Panc1 (cell line): ENCODE data around the gene SUPT3H. TPM values are rescaled to one million over a fixed set of nuclear protein-coding genes. Genes with fewer than 3 reads are reported as not detected.

Source experiments
- ATAC-seq: fragments of 200-7000 bp; cut with Tn5 transposase; 2 replicates; pipeline ENCODE4 v1.9.1; 2020; ENCODE audit warnings: mild to moderate bottlenecking, moderate library complexity
- BruUV-seq: library from RNA; stranded (reverse); fragments of 400-500 nt; replicated peaks from 2 replicates; lab custom pipeline; 2021; lab: Mats Ljungman, UMichigan
- CTCF ChIA-PET: fragments of 300-600 bp; sonication (Branson Sonifier 250); formaldehyde crosslinking; loops from one replicate; lab custom pipeline; 2022; ENCODE audit warnings: antibody characterized with exemption; lab: Charles Lee
- POLR2A ChIA-PET: fragments of 300-600 bp; sonication (Branson Sonifier 250); formaldehyde crosslinking; loops from one replicate; lab custom pipeline; 2022; ENCODE audit warnings: antibody characterized with exemption; lab: Charles Lee
- DNase-seq: peaks from one replicate; pipeline ENCODE4 v3.0.0-alpha.2; 2010; ENCODE audit warnings: low read depth, low spot score
- H3K27ac ChIP-seq: 2 replicates; pipeline ENCODE4 v1.5.1; 2011; ENCODE audit warnings: mild to moderate bottlenecking, low read length, inconsistent platforms
- H3K27me3 ChIP-seq: fragments of 200-500 bp; sonication (Bioruptor generic); 2 replicates; pipeline ENCODE4 v1.6.0; 2014; ENCODE audit warnings: low read length, inconsistent platforms; ENCODE audit not compliant: control insufficient read depth, insufficient read depth
- H3K36me3 ChIP-seq: fragments of 200-500 bp; sonication (Bioruptor generic); 2 replicates; pipeline ENCODE4 v1.5.1; 2014; ENCODE audit warnings: inconsistent platforms, mild to moderate bottlenecking, low read length, moderate library complexity; ENCODE audit not compliant: control insufficient read depth, insufficient read depth
- H3K4me1 ChIP-seq: 2 replicates; pipeline ENCODE4 v1.5.1; 2011; ENCODE audit warnings: inconsistent platforms, mild to moderate bottlenecking, low read length, moderate library complexity; ENCODE audit not compliant: control insufficient read depth, insufficient read depth
- H3K4me3 ChIP-seq, 2 experiments: 2 replicates each; pipeline ENCODE4 v1.5.1; 2011 to 2012; ENCODE audit warnings: low read depth in 2 of 2, low read length in 2 of 2, mild to moderate bottlenecking in 2 of 2, inconsistent platforms in 1 of 2, moderate library complexity in 1 of 2
- H3K9me3 ChIP-seq: fragments of 200-500 bp; sonication (Bioruptor generic); 2 replicates; pipeline ENCODE4 v1.5.1; 2014; ENCODE audit warnings: low read depth, mild to moderate bottlenecking, inconsistent platforms, low read length, moderate library complexity; ENCODE audit not compliant: control insufficient read depth, insufficient read depth
- CTCF ChIP-seq: fragments of 450-650 bp; IDR thresholded peaks from 2 replicates; pipeline ENCODE4 v1.5.1; 2017; ENCODE audit warnings: mild to moderate bottlenecking
- POLR2AphosphoS5 ChIP-seq: IDR thresholded peaks from 2 replicates; pipeline ENCODE4 v1.6.1; 2012; ENCODE audit warnings: mild to moderate bottlenecking, low read depth, low read length, moderate library complexity
- REST ChIP-seq, 2 experiments: IDR thresholded peaks; 2 replicates each; pipeline ENCODE4 v1.6.1; 2011 to 2012; ENCODE audit warnings: low read depth in 2 of 2, control low read depth in 1 of 2, low read length in 1 of 2, mild to moderate bottlenecking in 1 of 2, moderate library complexity in 1 of 2; ENCODE audit not compliant: insufficient read depth in 1 of 2
- SIN3A ChIP-seq: IDR thresholded peaks from 2 replicates; pipeline ENCODE4 v1.6.1; 2012; ENCODE audit warnings: low read depth, mild to moderate bottlenecking, low read length, moderate library complexity, borderline replicate concordance; ENCODE audit not compliant: insufficient read depth
- TCF7L2 ChIP-seq: IDR thresholded peaks from 2 replicates; pipeline ENCODE4 v1.6.1; 2011; ENCODE audit warnings: mild to moderate bottlenecking, low read depth, low read length, inconsistent platforms
- in situ Hi-C: cut with HindIII; loops from 2 replicates; pipeline ENCODE4 v1.10.0; 2016; ENCODE audit warnings: low sequenced_read_pairs, low pct_unique_long_range_greater_than_20kb
- intact Hi-C: fragments of 100-400 bp; cut with micrococcal nuclease; formaldehyde crosslinking; loops from one replicate; pipeline ENCODE4 v1.10.0; 2022; ENCODE audit not compliant: unreplicated experiment
- total RNA-seq: library from RNA; stranded (reverse); gene quantifications from one replicate; pipeline ENCODE4 v1.2.1, GENCODE V29; 2021; ENCODE audit not compliant: unreplicated experiment

SUPT3H gene
- total RNA-seq, 1 experiment from 2014 or later: 11.0 TPM

GRCh38 chr6:45229416-45229815, 148.3 kb downstream of the SUPT3H start:
- Histone ChIP-seq H3K4me1 (no peaks in the 10 kb centered on the region), H3K27ac (no peak overlapping the region), H3K27me3 (no peaks in the 10 kb centered on the region), H3K36me3 (no peaks in the 10 kb centered on the region), H3K9me3 (peaks cover 9% of the 10 kb centered on the region; the same call in 1 of the 2 replicates), H3K4me3 (no peak overlapping the region)
- CTCF ChIA-PET: no interaction called here
- in situ Hi-C loops: no loop called here
- no peak for ATAC-seq
- no TSS peak for BruUV-seq
- DNase-seq: no peak
- no peak for TF ChIP-seq SIN3A
- TF ChIP-seq REST (IDR thresholded peaks at IDR 0.05; ENCODE audit: insufficient read depth in 1 of 2, low read depth in 2 of 2, low read length in 1 of 2): no peak
- no peak for TF ChIP-seq CTCF
- TF ChIP-seq POLR2AphosphoS5: no peak
- TF ChIP-seq TCF7L2: no peak
- intact Hi-C loops: no loop called here
- POLR2A ChIA-PET: no interaction called here

GRCh38 chr6:45226081-45226480, 151.7 kb downstream of the SUPT3H start:
- Histone ChIP-seq H3K27me3 (no peaks in the 10 kb centered on the region), H3K36me3 (no peaks in the 10 kb centered on the region), H3K4me3 (no peak overlapping the region), H3K9me3 (no peaks in the 10 kb centered on the region), H3K4me1 (no peaks in the 10 kb centered on the region), H3K27ac (no peak overlapping the region)
- TF ChIP-seq CTCF (peak; percentile 34; the same call in 1 of the 2 replicates), POLR2AphosphoS5 (no peak), TCF7L2 (no peak), REST (IDR thresholded peaks at IDR 0.05; ENCODE audit: insufficient read depth in 1 of 2, low read depth in 2 of 2, low read length in 1 of 2) (no peak), SIN3A (no peak)
- DNase-seq (no peak), ATAC-seq (no peak)
- in situ Hi-C loops (no loop called here), intact Hi-C loops (no loop called here)
- ChIA-PET CTCF (no interaction called here), POLR2A (no interaction called here)
- BruUV-seq: no TSS peak
